HCT116 (cell line): Measurements from ENCODE around the gene IMMT. TPM values are rescaled to one million over a fixed set of nuclear protein-coding genes. Genes with fewer than 3 reads are reported as not detected.

Experiments used
- ATAC-seq: fragments of 200-7000 bp; cut with Tn5 transposase; 2 replicates; pipeline ENCODE4 v1.9.1; 2020; ENCODE audit warnings: mild to moderate bottlenecking, moderate library complexity
- BruUV-seq: library from RNA; stranded (reverse); fragments of 400-500 nt; replicated peaks from 2 replicates; lab custom pipeline; 2021; lab: Mats Ljungman, UMichigan
- CTCF ChIA-PET: fragments of 300-600 bp; sonication (Branson Sonifier 250); formaldehyde crosslinking; loops from one replicate; lab custom pipeline; 2021; ENCODE audit warnings: antibody characterized with exemption; lab: Charles Lee
- POLR2A ChIA-PET: fragments of 300-600, 350-600 bp; sonication (Branson Sonifier 250); formaldehyde crosslinking; loops from one replicate; lab custom pipeline; 2021; ENCODE audit warnings: antibody characterized with exemption; lab: Charles Lee
- RAD21 ChIA-PET, 2 experiments: fragments of 300-600 bp; sonication (Branson Sonifier 250); formaldehyde crosslinking; loops; one replicate each; lab custom pipeline; 2023; ENCODE audit warnings: low total read pairs in 2 of 2; ENCODE audit not compliant: uncharacterized antibody in 2 of 2, unreplicated experiment in 2 of 2, low non-redundant PET in 1 of 2; lab: Charles Lee
- DNase-seq: peaks from one replicate; pipeline ENCODE4 v3.0.0-alpha.2; 2010; ENCODE audit warnings: low read depth, low spot score
- H2AFZ ChIP-seq: fragments of 200-600 bp; shearing (Covaris generic), sonication (generic); 2 replicates; pipeline ENCODE4 v1.6.1; 2017; ENCODE audit warnings: low read depth, mixed run types, mixed read lengths, antibody characterized with exemption, low read length; ENCODE audit not compliant: poor library complexity, severe bottlenecking
- H3K27ac ChIP-seq: 2 replicates; pipeline ENCODE4 v1.5.1; 2012; ENCODE audit warnings: low read depth, low read length
- H3K27me3 ChIP-seq: fragments of 200-600 bp; sonication (generic); 2 replicates; pipeline ENCODE4 v1.6.1; 2016; ENCODE audit warnings: mixed run types, low read length, mixed read lengths; ENCODE audit not compliant: insufficient read depth
- H3K36me3 ChIP-seq, 2 experiments: fragments of 200-500 bp in 1 of 2; fragments of 200-600 bp in 1 of 2; sonication (Bioruptor generic) in 1 of 2; sonication (generic) in 1 of 2; 2 replicates each; pipeline versions ENCODE4 v1.5.1 to v1.6.1; 2014 to 2016; ENCODE audit warnings: low read length in 2 of 2, inconsistent platforms in 1 of 2, mixed read lengths in 1 of 2, mixed run types in 1 of 2; ENCODE audit not compliant: insufficient read depth in 2 of 2, control insufficient read depth in 1 of 2
- H3K4me1 ChIP-seq, 2 experiments: fragments of 200-600 bp in 1 of 2; sonication (generic) in 1 of 2; 2 replicates each; pipeline versions ENCODE4 v1.5.1 to v1.6.1; 2012 to 2017; ENCODE audit warnings: low read length in 2 of 2, inconsistent platforms in 1 of 2, mild to moderate bottlenecking in 1 of 2, mixed read lengths in 1 of 2, mixed run types in 1 of 2, moderate library complexity in 1 of 2; ENCODE audit not compliant: insufficient read depth in 2 of 2, control insufficient read depth in 1 of 2
- H3K4me2 ChIP-seq: fragments of 200-600 bp; sonication (generic); 2 replicates; pipeline ENCODE4 v1.6.1; 2017; ENCODE audit warnings: mixed run types, low read length, mixed read lengths
- H3K4me3 ChIP-seq, 2 experiments: fragments of 200-600 bp in 1 of 2; sonication (generic) in 1 of 2; replicated peaks in 1 of 2; 2 replicates each; pipeline ENCODE4 v1.5.1; 2011 to 2016; ENCODE audit warnings: low read length in 2 of 2, control low read depth in 1 of 2, low read depth in 1 of 2, mild to moderate bottlenecking in 1 of 2, mixed read lengths in 1 of 2, mixed run types in 1 of 2
- H3K79me2 ChIP-seq: fragments of 200-600 bp; sonication (generic); 2 replicates; pipeline ENCODE4 v1.6.1; 2017; ENCODE audit warnings: mild to moderate bottlenecking, mixed run types, low read length, moderate library complexity, mixed read lengths; ENCODE audit not compliant: insufficient read depth
- H3K9ac ChIP-seq: fragments of 200-600 bp; sonication (generic); 2 replicates; pipeline ENCODE4 v1.6.1; 2016; ENCODE audit warnings: low read length, mixed read lengths
- H3K9me2 ChIP-seq: fragments of 200-600 bp; sonication (generic), shearing (Covaris generic); 2 replicates; pipeline ENCODE4 v1.6.1; 2017; ENCODE audit warnings: mixed run types, mild to moderate bottlenecking, moderate library complexity; ENCODE audit not compliant: insufficient read depth
- H3K9me3 ChIP-seq, 2 experiments: fragments of 200-500 bp in 1 of 2; fragments of 200-600 bp in 1 of 2; sonication (Bioruptor generic) in 1 of 2; sonication (generic) in 1 of 2; 2 replicates each; pipeline ENCODE4 v1.6.1; 2014 to 2017; ENCODE audit warnings: low read length in 2 of 2, mixed read lengths in 2 of 2, inconsistent platforms in 1 of 2, low read depth in 1 of 2, mild to moderate bottlenecking in 1 of 2, mixed run types in 1 of 2, moderate library complexity in 1 of 2; ENCODE audit not compliant: control insufficient read depth in 1 of 2, insufficient read depth in 1 of 2
- H4K20me1 ChIP-seq: fragments of 200-600 bp; sonication (generic), shearing (Covaris generic); 2 replicates; pipeline ENCODE4 v1.6.1; 2017; ENCODE audit warnings: mixed run types, mild to moderate bottlenecking, moderate library complexity; ENCODE audit not compliant: insufficient read depth
- ATF3 ChIP-seq: IDR thresholded peaks from 2 replicates; pipeline ENCODE4 v1.6.1; 2012
- CTCF ChIP-seq, 3 experiments: fragments of 200-600 bp in 1 of 3; sonication (generic) in 1 of 3; IDR thresholded peaks in 2 of 3; conservative IDR thresholded peaks in 1 of 3; 2 replicates each; pipeline ENCODE4 v1.5.1; 2012 to 2017; ENCODE audit warnings: low read depth in 2 of 3, low read length in 2 of 3, antibody characterized with exemption in 1 of 3, borderline replicate concordance in 1 of 3, control low read depth in 1 of 3, mild to moderate bottlenecking in 1 of 3, mixed read lengths in 1 of 3, mixed run types in 1 of 3, moderate library complexity in 1 of 3; ENCODE audit not compliant: insufficient read depth in 1 of 3
- EGR1 ChIP-seq: IDR thresholded peaks from 2 replicates; pipeline ENCODE4 v1.6.1; 2012; ENCODE audit warnings: low read depth
- EZH2 ChIP-seq: fragments of 200-600 bp; sonication (generic); IDR thresholded peaks from 2 replicates; pipeline ENCODE4 v1.6.1; 2017; ENCODE audit warnings: antibody characterized with exemption, mixed run types
- FOSL1 ChIP-seq: IDR thresholded peaks from 2 replicates; pipeline ENCODE4 v1.6.1; 2012; ENCODE audit warnings: low read depth
- MAX ChIP-seq: IDR thresholded peaks from 2 replicates; pipeline ENCODE4 v1.6.1; 2012
- POLR2AphosphoS5 ChIP-seq: IDR thresholded peaks from 2 replicates; pipeline ENCODE4 v1.6.1; 2011; ENCODE audit warnings: mild to moderate bottlenecking, low read depth, low read length, moderate library complexity
- RAD21 ChIP-seq: IDR thresholded peaks from 2 replicates; pipeline ENCODE4 v1.6.1; 2012; ENCODE audit warnings: low read depth, mild to moderate bottlenecking
- SP1 ChIP-seq: IDR thresholded peaks from 2 replicates; pipeline ENCODE4 v1.6.1; 2012; ENCODE audit warnings: low read depth
- SRF ChIP-seq: IDR thresholded peaks from 2 replicates; pipeline ENCODE4 v1.6.1; 2012; ENCODE audit warnings: low read depth
- ZBTB33 ChIP-seq: IDR thresholded peaks from 2 replicates; pipeline ENCODE4 v1.6.1; 2011; ENCODE audit warnings: mild to moderate bottlenecking, low read length, moderate library complexity; ENCODE audit not compliant: insufficient replicate concordance; ENCODE audit errors: extremely low read depth
- ZFX ChIP-seq: fragments of 450-650 bp; IDR thresholded peaks from 2 replicates; pipeline ENCODE4 v1.6.1; 2017
- ZNF274 ChIP-seq: fragments of 200-500 bp; sonication (Bioruptor generic); IDR thresholded peaks from 2 replicates; pipeline ENCODE4 v1.6.1; 2014; ENCODE audit warnings: mild to moderate bottlenecking, low read depth, low read length, inconsistent platforms
- intact Hi-C: fragments of 100-400 bp; cut with micrococcal nuclease; formaldehyde crosslinking; loops from 2 replicates; pipeline ENCODE4 v1.10.0; 2022
- total RNA-seq: library from RNA; stranded (reverse); gene quantifications from one replicate; pipeline ENCODE4 v1.2.1, GENCODE V29; 2021; ENCODE audit not compliant: unreplicated experiment

Gene IMMT
- total RNA-seq, 1 experiment from 2014 or later = 125 TPM

- no peaks in the 10 kb centered on the region for H3K4me1 ChIP-seq
- H4K20me1 ChIP-seq = 0 out of 2 replicates have a peak, but pooled peaks cover 3% of the 10 kb centered on the region
- DNase-seq = no peak
- CTCF ChIA-PET = no interaction called here
- no peak overlapping the region for H3K4me2 ChIP-seq
- H3K36me3 ChIP-seq = peaks cover 75 to 79% of the 10 kb centered on the region in 2 experiments
- no peak for TF ChIP-seq POLR2AphosphoS5
- TF ChIP-seq ZNF274 = no peak
- TF ChIP-seq ZBTB33 = no peak
- TF ChIP-seq ATF3 = no peak
- TF ChIP-seq FOSL1 = no peak
- no peak for TF ChIP-seq SRF
- no peak for TF ChIP-seq EZH2
- TF ChIP-seq SP1 = no peak
- TF ChIP-seq RAD21 = no peak
- no peak for TF ChIP-seq CTCF (IDR thresholded peaks at IDR 0.05 in 2 of 3, conservative IDR thresholded peaks at IDR 0.05 in 1 of 3; ENCODE audit: borderline replicate concordance in 1 of 3, insufficient read depth in 1 of 3, low read depth in 2 of 3, low read length in 2 of 3)
- TF ChIP-seq EGR1 = no peak
- no peak for TF ChIP-seq MAX
- TF ChIP-seq ZFX = no peak
- no peaks in the 10 kb centered on the region for H3K9me2 ChIP-seq
- no peak overlapping the region for H3K9ac ChIP-seq
- H3K4me3 ChIP-seq = no peak overlapping the region
- intact Hi-C loops = no loop called here
- ATAC-seq = no peak
- H3K27me3 ChIP-seq = no peaks in the 10 kb centered on the region
- RAD21 ChIA-PET = no interaction called here
- no peak overlapping the region for H2AFZ ChIP-seq
- POLR2A ChIA-PET = no interaction called here
- peaks cover 46% of the 10 kb centered on the region; the same call in 1 of the 2 replicates for H3K79me2 ChIP-seq
- no peaks in the 10 kb centered on the region for H3K9me3 ChIP-seq
- no peak overlapping the region for H3K27ac ChIP-seq
- BruUV-seq = no TSS peak
Observed at GRCh38 chr2:86124683-86125082, 70.6 kb downstream of the IMMT start.
